ENCODE results near the gene PLD5.
"Not testable (repeated sequence)": the region's sequence is repeated elsewhere in the genome, so short reads cannot be mapped to it uniquely, and the experiment has no call there.

PLD5 gene

DNA sequence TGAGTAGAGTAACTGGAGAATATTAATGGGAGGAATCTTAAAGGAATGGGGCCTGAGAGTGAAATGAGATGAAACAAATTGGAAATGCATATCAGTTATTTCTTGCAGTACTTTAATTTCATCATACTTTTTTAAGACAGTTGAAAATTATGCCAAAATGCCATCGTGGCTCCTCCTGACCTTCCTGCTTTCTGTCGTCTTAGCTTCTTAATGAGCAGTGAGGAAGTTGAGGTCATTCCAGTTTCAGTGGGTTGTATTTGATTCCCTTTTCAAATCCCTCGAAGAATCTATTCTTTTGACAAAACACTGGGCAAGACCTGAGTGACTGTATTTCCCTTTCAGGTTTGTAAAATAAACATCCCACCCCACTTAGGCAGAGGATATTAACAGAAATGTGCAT lies 390.7 kb downstream of the PLD5 start:
- DNase-seq: no peak

DNA sequence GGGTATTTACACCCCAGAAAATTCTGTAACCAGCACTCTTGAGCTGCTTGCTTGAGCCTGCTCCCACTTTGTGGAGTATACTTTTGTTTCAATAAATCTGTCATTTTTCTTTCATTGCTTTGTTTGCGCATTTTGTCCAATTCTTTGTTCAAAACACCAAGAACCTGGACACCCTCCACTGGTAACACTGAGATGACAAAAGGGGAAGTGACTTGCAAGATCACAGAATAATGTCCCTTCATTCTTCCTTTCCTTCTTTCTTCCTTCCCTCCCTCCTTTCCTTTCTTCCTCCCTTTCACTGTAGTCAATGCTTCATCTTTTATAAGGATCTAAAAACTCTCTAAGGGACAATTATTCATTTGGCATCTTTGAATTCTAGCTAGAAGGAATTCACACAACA lies 391.1 kb downstream of the PLD5 start:
- DNase-seq: no peak

DNA sequence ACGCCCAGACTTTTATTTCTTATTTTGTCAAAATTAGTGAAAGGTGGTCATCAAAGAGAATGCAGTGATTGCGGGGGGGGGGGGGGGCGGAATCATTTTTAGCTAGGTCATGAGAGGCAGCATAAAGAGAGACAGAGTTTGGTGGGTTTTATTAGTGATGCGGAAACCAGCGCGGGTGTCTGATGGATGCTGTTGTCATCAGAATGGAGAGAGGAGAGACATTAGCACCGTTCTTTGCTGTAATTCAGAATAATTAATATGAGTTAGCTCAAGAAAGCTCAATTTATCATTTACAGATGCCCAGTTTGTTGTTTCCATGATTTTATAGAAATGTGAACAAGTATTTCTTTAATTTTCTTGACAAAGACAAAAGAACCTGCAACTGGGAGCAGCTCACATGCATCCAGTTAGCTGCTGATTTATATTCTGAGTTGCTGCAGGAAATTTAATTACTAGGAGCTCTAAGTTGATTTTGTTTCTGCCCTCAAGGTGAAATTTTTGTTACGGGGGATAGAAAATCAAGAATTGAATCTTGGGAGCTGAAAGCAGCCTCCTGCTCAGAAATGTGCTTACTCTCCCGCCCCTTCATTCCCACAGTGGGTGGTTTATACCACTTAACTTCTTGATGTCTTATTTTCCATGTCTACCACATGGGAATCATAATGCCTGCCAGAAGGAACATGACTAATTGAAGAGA lies 392.2 kb downstream of the PLD5 start:
- no peak for DNase-seq

DNA sequence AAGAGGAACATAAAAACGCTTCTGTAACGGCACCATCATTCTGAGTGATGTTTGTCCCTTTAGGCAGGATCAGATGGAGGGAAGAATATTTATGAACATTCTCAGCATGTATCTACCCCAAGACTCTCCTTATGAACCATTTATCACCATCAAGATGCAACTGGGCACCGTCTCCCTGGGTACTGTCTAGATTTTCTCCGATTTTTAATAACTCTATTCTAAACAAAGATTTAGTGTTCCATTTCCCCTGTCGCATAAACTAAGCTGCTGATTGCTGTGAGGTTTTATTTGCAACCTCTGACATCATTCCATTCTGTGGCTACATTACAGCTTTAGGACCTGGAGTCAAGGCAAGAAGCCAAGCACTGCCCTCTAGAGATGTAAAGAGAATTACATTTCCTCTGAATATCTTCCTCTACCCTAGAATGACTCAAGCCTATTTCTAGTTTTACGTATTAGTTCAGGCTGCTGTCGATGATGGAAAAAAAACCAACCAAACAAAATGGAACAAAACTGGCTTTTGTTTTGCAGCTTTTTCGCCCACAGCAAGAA lies 395.5 kb downstream of the PLD5 start:
- DNase-seq: no peak

DNA sequence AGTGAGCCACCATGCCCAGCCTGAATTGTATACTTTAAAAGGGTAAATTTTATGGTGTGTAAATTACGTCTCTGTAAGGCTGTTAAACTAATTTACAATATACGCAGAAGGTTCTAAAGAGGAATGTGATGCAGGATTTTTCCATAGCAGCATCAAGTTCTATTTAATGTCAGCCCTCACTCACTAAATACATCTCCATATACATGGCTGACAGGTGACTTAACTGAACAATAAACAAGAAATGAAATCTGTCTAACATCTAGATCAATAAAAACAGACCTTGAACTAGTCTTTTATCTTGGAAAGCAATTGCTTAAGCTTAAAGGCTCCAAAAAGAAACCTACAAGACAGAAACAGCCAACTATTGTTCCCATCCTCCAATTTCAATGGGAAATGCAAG lies 404.1 kb downstream of the PLD5 start:
- DNase-seq: no peak

DNA sequence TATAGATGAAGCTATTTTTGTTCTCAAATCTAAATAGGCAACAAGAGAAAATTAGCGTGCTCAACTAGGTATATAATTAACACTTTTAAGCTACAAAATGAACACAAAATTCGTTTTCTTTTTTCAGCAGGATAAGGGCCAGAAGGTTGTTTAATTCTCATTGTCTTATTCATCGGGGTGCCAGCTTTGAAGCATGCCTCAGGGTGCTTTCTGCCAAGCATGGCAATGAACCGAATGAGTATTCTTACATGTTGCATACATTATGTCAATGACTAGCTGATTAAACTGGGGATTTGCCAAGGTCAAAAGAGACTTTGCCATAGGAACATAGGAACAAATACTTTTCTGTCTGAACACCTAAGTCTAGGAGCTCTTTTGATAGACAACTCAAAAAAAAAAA lies 423.6 kb downstream of the PLD5 start:
- DNase-seq: no peak

DNA sequence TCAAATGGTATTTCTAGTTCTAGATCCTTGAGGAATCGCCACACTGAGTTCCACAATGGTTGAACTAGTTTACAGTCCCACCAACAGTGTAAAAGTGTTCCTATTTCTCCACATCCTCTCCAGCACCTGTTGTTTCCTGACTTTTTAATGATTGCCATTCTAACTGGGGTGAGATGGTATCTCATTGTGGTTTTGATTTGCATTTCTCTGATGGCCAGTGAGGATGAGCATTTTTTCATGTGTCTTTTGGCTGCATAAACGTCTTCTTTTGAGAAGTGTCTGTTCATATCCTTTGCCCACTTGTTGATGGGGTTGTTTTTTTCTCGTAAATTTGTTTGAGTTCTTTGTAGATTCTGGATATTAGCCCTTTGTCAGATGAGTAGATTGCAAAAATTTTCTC lies 427.2 kb downstream of the PLD5 start:
- not testable (repeated sequence) for DNase-seq

DNA sequence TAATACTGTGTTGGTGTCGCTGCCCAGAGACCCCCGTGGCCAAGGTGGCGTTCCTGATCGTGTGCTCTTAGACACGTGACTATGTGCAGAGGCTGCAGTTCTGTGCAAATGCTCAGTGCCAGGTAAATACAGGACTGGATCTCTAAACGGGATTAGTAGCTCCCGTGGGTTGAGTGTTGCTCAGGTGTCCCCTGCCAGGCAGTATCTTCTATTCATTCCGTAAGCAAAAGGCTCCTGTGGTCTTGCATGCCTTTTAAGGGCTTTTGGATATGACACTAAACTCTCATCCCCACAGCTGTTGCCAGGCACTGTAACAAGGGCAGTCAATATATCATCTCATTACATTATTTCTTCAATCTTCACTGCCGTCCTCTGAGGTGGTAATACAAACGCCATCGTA lies 431.4 kb downstream of the PLD5 start:
- no peak for DNase-seq

DNA sequence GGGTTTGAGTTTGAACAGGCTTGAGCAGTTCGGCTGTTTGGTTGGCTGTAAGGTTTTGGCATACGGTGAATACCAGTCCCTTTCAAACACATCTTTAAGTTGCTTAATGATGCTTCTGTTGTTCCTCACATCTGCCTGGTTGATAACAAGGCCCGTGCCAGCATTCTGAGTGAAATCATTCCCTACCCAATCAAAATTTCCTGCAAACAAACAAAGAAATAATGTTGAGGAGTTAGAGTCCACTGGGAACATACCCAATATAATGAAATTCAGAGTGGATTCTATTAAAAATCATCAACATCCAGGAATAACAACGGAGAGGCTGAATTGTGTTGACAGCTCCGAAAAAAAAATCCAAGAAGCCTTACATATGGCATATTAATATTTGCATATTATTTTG lies 434.6 kb downstream of the PLD5 start:
- no peak for DNase-seq

DNA sequence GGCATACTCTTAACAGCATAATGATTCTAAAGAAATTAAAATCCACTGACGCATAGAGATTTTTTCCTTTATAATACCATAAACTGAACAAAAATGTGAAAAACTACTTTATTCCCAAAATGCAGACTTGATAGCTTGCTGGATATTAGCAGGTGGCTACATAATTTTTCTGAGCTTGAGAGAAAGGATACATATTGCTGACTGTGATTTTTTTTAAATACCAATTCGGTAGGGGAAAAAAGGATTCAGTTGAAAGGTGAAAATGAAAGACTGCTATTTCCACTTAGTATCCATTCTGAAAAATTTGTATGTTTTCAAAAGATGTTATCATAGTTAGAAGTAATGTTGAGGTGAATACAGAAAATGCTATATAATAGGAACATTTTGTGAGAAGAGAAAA lies 435.6 kb downstream of the PLD5 start:
- no peak for DNase-seq

DNA sequence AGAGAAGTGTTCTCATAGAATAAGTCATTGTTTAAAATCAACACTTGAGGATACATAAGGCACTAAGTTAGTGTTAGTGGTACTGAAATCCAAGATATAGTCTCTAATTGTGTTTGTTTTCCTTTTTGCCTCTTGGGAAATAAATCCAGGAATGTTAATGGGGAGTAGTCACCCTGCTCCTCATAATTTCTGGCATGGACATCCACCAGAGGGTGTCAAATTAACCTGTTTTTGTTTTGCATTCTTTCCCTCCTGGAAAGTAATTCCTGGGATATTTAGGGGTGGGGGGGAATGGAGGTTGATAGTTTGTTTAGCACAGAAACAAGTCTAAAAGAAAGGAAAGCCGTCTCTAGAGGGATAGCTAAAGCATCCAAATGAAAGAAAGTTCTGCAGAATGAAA lies 437.8 kb downstream of the PLD5 start:
- DNase-seq: no peak

DNA sequence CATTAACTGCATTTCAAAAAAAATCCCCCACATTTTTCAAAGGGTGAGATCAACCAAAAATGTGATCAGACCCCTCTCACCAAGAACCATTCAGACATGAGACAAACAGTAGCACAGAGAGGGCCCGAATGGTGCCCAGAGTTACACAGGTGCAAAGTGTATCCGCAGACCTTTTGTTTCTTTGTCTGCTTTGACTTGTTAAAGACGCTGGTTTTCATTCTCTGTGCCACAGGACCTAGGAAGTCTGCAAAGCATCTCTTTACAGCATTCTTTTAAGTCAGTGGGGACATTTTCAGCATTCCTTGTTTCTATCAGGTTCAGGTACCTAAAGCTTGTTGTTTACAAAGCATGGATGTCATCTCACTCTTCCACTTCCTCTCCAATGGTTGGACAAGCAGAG lies 438.4 kb downstream of the PLD5 start:
- DNase-seq: no peak

DNA sequence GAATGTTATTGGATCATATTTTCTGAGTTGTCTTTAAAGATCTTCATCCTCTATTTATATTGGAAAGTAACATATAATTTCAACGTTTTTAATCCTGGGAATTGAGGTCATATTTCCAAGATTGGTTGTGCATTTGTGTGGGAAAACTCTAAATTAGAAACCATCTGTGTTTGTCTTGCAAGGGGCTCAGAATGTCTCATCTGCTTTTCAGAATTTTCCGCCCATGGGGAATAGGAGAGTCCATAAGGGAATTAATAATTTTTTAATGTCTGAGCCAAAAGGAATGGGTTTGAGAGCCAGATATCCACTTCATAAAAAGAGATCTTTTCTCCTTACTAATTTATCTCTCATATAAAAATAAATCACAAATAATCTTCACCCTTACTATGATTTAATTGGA lies 440.8 kb downstream of the PLD5 start:
- DNase-seq: no peak

DNA sequence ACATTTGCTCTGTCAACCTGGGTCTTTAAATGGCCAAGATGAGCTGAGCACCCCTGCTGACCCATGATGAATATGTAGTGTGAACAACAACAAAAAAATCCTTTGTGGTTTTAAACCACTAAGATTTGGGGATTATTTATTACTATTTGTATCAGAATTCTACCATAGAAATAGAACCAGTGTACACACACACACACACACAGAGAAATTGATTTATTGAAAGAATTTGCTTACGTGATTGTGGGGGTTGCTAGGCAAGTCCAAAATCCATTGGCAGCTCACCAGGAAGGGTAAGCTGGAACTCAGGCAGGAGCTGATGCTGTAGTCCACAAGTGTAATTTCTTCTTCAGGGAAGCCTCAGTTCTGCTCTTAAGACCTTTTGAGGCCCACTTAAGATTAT lies 443.1 kb downstream of the PLD5 start:
- no peak for DNase-seq

DNA sequence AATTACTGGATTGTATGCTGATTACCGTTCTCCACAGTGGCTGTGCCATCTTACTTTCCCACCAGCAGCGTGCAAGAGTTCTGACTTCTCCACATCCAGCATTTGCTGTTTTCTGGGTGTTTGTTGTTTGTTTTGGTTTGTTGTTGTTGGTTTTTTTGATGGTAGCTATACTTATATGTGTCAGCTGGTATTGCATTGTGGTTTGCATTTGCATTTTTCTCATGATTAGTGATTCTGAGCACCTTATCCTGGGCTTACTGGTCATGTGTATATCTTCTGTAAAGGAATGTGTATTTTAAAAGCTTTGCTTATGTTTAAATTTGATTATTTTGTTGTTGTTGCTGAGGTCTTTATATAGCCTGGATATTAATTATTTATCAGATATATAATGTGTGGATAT lies 458.7 kb downstream of the PLD5 start:
- DNase-seq: no peak

DNA sequence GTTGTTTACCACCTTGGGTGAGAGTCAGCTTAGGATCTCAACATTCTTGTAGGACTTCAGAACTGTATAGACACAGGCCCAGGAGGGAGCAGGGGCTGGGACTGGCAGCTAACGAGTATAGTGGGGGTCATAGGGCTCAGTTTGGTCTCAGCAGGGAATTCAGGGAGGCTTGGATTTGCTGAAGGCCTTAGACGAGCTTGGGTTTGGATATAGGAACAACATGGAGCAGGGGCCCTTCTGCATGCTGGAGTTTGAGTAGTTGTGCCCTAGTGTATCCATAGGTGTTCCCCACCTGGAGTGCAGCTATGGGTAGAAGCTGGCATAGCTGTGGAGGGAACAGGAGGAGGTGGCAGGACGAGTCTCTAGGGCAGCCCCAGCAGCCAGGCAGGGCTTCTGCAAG lies 462.2 kb downstream of the PLD5 start:
- DNase-seq: no peak

DNA sequence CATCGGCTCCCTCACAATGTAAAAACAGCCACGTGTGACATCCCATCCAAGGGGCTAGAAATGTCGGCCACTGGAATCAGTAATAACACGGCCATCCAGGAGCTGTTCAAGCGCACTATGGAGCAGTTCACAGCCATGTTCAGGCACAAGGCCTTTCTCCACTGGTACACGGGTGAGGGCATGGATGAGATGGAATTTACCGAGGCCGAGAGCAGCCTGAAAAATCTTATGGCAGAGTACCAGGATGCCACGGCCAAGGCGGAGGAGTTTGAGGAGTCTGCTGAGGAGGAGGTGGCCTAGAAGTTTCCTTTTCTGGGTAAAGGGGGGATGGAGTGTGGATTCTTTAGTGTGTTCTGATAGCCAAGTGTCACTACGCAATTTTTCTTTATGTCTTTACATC lies 464.5 kb downstream of the PLD5 start:
- DNase-seq: no peak

DNA sequence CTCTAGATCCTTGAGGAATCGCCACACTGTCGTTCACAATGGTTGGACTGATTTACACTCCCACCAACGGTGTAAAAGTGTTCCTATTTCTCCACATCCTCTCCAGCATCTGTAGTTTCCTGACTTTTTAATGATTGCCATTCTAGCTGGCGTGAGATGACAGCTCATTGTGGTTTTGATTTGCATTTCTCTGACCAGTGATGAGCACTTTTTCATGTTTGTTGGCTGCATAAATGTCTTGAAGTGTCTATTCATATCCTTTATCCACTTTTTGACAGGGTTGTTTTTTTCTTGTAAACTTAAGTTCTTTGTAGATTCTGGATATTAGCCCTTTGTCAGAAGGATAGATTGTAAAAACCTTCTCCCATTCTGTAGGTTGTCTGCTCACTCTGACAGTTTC lies 465.9 kb downstream of the PLD5 start:
- not testable (repeated sequence) for DNase-seq

DNA sequence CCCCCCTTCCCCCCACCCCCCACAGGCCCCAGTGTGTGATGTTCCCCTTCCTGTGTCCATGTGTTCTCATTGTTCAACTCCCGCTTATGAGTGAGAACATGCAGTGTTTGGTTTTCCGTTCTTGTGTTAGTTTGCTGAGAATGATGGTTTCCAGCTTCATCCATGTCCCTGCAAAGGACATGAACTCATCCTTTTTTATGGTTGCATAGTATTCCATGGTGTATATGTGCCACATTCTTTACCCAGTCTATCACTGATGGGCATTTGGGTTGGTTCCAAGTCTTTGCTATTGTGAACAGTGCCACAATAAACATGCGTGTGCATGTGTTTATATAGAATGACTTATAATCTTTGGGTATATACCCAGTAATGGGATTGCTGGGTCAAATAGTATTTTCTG lies 466.3 kb downstream of the PLD5 start:
- DNase-seq: not testable (repeated sequence)

DNA sequence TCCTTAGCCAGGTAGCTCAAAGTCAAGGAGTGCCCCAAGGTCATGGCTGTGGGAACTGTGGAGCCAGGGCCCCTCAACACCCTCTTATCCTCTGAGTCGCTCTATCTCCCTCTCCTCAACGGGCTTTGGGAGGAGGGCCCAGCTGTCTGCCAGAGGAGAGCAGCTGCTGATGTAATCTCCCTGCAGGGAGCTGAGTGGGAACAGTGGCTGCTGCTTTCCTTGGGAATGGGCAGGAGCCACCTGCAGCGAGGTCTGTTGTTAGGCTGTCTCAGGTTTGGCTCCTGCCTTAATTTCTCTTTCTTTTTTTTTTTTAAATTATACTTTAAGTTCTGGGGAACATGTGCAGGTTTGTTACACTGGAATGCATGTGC lies 466.8 kb downstream of the PLD5 start:
- no peak for DNase-seq

DNA sequence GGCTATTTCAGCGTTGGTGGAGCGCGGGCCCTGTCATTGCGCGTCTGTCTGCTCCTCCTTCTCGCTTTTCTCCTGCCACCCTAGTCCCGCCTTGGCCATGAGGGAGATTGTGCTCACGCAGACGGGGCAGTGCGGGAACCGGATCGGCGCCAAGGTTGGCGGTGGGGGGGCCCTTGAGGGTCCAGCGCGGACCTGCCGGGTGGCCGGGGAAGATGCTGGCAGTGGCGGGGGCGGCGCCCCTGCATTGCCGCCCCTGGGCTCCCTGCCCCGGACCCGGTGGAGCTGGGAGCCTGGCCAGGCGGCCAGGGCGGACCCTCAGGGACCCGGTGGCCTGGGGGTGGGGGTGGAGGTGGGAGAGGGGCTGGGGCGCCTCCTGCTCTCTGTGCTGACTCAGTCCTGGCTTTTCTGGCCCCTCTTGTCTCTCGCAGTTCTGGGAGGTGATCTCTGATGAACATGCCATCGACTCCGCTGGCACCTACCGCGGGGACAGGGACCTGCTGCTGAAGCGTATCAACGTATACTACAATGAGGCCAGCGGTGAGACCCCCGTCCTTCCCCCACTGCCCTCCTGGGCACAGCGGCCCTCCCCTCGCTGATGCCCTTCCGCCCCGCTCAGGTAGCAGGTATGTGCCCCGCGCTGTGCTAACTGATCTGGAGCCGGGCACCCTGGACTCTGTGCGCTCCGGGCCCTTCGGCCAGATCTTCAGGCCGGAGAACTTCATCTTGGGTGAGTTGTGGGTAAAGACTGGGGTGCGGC lies 467.3 kb downstream of the PLD5 start:
- DNase-seq: no peak

DNA sequence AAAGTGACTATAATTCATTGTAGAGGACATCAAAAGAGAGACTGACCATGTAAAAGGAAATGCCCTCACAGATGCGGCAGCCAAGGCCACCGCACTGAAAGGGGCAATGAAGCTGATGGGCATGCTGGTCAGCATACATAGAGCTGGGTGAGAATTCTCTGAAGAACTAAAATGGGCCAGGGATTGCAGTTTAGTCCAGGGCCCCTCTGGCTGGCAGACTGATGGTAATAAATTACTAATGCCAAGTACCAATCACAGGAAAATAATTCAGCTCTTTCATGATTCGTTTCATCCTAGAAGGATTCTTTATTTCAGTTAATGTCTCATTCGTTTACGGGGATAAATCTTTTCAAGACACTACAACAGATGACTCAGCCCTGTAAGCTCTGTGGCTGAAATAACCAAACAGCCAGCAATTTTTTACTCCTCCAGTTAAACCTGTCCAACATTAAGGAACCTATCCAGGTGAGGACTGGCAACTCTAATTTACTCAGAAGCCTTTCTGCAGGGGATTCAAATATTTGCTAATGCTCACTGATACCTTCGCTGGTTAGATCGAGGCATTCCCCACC lies 468.7 kb downstream of the PLD5 start:
- no peak for DNase-seq

DNA sequence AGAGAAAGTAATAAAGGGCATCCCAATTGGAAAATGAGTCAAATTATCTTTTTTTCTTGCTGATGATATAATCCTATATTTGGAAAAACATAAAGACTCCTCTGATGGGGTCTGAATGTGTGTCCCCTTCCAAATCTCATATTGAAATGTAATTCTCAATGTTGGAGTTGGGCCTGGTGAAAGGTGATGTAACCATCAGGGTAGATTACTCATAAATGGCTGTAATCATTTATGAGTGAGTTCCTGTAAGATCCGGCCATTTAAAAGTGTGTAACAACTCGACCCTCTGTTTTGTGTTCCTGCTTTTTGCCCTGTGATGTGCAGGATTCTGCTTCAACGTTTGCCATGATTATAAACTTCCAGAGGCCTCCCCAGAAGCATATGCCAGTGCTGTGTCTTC lies 481.3 kb downstream of the PLD5 start:
- no peak for DNase-seq

DNA sequence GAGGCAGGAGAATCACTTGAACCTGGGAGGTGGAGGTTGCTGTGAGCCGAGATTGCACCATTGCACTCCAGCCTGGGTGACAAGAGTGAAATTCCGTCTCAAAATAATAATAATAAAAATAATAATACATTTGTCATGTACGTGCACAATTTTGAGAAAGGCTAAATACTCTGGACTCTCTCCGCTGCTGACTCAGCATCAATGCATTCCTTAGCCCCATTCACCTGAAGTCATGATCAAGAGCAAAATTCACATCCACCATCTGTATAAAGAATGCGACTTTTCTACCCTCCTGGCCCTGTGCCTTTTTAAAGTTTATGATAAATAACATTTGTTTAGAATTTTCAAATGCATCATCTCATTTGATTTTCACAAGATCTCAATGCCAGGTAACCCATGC lies 490.1 kb downstream of the PLD5 start:
- no peak for DNase-seq

Data from CD4-positive, alpha-beta T cell treated with Interleukin-21 for 1 hour (primary cell).